NCI-H69 (cell line): Measurements from ENCODE around the gene CRKL.

Experiments used
- DNase-seq: peaks from one replicate; lab custom pipeline; 2025; lab: John Stamatoyannopoulos, UW

The CRKL gene

GRCh38 chr22:20997536-20998257 lies 80.5 kb downstream of the CRKL start:
- no peak for DNase-seq

DNA sequence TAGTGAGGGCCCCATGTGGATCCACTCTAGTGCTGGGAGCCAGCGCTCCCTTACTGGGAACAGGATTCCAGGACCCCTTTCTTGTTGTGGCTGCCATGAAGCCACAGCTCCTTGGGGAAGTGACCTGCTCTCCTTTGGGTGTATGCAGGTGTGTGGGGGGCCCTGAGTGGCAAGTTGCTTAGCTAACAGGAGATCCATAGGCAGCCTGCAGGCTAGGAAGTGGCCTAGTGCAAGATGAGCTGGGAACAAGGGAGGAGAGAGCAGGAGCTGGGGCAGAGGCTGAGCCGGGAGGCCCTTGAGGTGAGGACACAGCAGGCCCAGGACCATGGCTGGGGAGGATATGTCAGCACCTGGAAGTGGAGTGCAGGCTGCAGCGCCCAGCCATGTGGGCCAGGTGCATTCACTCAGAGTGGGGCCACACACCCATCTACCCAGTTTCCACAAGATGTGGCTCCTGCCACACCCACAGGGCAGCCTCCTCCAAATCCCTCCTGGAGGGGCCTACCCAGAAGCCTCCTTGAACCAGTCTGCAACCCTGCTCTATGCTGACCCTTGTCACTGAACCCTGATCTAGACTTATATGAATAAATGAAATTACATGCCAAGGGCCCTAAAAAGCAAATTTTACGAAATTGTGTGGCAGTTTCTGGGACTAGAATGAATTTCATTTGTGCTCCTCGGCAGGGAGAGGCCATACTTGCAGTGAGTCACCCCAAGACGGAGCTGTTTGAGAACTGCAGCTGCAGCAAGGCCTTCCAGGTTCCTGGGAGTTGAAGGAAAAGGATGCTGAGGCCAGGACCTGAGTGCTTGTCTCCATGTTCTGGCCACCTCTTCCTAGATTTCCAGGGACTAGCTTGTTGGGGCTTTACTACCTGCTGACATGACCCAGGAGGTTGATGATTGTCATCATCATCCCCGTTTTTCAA lies 81.5 kb downstream of the CRKL start:
- peak; percentile 4 for DNase-seq

DNA sequence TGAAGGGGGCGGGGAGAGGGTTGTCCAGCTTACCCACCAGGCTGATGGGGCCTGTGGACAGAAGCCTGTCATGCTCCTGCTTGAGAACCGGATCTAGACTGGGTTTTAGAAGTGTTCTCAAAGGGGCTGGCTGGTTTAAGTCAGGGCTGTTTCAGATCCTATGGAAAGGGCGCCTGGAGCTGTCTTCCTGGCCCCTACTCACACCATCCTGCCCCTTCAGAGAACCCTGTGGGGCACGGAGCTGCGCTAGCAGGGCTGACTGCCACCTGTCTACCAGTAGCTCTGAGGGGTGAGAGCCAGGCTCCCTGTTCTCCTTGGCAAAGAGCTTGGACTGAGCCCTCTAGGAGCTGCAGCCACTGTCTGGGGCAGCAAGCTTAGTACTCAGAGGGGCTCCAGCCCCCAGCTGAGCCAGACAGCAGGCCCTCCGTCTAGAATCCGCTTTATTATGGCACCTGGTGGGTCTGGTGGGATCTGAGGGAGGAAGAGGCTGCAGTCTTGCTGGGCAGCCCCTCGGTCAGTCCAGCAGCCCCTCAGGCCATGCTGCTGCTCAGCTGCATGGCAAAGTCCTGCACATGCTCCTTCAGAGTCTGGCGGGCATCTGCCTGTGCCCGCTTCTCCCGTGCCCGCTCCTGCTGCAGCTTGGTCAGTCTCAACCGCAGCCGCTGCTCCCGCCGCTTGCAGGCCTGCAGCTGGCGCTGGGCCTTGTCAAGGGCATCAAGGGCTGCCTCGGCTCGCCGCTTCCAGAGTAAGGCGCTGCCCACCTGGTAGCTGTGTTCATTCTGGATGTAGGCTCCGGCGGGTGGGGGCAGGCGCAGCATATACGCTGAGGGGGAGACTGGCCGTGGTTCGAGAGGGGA lies 82.4 kb downstream of the CRKL start:
- DNase-seq: no peak

- peak; percentile 33 for DNase-seq
Observed at GRCh38 chr22:21000207-21000986, 83.2 kb downstream of the CRKL start.

DNA sequence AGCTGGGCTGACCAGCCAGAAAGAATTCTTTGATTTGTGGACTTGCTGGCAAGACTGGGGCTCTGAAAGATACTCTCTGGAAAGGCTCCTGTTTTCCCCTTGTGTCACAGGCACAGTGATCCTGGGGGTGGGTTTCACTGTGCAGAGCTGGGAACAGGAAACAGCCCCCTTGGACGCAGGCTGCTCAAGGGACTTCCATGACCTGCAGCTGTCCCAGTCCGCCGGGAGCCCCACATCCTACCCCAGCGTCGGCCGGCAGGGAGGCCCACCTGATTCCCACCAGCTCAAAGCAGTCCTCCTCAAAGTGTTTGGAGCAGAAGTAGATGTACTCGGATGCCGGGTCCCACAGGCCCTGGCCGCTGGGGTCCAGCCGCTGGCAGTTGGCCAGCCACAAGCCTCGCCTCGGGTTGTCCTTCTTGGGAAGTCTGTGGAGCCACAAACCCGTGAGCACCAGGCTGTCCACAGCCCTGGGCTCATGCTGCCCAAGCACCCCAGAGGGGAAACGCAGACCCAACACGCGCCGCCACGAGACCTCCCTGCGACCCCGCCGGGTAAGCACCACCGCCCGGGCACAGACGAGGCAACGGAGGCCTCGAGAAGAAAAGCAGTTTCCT lies 83.9 kb downstream of the CRKL start:
- DNase-seq: no peak

DNA sequence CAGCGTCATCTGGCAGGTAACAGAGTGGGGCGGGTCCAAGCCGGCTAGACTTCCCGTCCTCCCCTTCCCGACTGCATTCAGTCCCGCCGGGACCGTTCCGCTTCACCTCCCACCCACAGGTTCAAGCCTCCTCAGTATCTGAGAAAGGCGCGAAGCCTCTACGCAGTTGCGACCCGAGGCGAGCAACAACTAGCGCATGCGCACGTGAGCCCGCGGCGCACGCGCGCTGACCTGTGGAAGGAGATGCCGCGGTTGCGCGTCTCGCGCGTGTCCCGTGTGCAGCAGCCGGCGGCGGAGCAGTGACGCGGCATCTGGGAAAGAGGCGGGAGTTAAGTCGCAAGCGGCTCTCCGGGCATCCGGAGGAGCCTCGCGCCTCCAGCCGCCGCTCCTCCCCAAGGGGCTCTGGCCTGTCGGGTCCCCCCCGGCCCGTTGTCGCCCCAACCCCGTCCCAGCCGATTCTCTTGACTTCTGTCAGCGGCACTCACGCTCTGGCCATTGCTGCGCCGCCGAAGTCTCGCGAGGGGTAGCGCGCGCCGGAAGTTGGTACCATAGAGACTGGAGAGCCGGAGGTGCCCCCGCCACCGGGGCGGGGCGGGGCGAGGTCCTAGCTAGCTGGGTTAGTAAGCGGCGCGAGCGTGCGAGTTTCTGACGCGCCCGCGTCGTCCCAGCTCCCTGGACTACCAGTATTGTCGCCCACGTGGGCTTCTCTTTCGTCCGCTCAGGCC lies 84.6 kb downstream of the CRKL start, which contains the start of gene THAP7:
Gene THAP7 (minus strand): TSS at position 518 of the 725 bp plus-strand sequence. CDS start 207 bp downstream, at position 311.
- DNase-seq: peak; percentile 95
